GM21723 (cell line): ENCODE data around the gene RASSF5.
"Not testable (repeated sequence)": the region's sequence is repeated elsewhere in the genome, so short reads cannot be mapped to it uniquely, and the experiment has no call there.

Source experiments
- ATAC-seq: cut with Tn5 transposase; IDR thresholded peaks from one replicate; pipeline ENCODE4 v1.9.1; 2021; ENCODE audit warnings: mild to moderate bottlenecking, moderate library complexity; ENCODE audit not compliant: unreplicated experiment

RASSF5 gene

DNA sequence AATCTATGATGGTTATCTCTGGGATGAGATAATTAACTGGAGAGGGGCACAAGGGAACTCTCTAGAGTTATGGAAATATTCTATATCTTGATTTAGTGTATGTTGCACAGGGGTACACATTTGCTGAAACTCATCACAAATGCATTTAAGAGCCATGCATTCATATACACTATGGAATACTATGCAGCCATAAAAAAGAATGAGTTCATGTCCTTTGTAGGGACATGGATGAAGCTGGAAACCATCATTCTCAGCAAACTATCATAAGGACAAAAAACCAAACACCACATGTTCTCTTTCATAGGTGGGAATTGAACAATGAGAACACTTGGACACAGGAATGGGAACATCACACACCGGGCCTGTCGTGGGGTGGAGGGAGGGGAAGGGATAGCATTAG lies 119.1 kb downstream of the RASSF5 start:
- not testable (repeated sequence) for ATAC-seq

DNA sequence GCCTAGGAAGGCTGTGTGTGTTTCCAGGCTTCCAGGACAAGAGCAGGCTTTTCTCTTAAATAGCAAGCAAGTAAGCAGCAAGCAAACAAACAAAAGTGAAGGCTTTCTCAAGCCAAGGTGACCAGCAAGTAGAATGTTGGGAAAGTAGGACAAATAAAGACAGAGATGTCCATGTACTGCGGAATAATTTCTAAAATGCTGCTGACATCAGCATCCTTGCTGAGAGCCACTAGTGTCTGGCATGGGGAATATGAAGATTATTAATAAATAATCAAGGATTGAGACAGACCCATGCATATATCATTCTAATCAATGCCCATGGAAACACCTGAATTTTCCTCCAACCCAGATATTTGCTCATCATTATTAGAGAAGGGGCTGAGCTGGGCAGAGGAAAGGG lies 121.6 kb downstream of the RASSF5 start:
- ATAC-seq, result no peak

- no peak for ATAC-seq
Observed at GRCh38 chr1:206631085-206631509, 123.8 kb downstream of the RASSF5 start.

- no peak for ATAC-seq
Observed at GRCh38 chr1:206633708-206634121, 126.4 kb downstream of the RASSF5 start.

DNA sequence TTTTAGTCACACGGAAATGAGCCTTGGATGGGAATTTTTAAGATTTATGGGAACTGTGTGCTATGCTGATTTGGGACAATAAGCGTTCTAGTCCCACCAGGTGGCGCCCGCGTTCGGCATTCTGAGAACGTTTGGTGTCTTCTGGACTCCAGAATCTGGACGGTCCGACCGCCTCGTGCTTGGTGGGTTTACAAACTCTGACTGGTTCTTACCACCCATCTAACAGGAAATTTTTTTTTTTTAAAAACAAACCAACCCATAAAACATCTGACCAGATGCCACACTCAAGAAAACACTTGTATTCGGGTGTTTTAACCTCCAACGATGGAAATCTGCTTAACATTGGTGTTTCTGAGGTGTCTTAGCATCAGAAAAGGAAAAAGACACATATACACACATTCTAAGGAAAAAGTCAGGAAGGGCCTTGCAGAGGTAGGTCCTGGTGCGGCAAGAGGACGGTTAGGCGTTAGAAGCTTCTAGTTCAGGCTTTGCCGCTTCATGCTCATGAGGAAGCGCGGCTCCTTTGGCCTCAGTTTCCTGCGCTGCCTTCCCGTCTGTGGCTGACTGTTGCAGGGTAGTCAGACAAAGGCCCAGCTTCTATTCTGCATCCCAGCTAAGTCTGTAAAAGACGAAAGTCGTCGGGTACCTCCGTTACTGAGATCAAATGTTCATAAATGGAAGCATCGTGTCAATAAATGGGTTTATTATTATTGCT lies 127.2 kb downstream of the RASSF5 start:
- peak; percentile 3 for ATAC-seq

DNA sequence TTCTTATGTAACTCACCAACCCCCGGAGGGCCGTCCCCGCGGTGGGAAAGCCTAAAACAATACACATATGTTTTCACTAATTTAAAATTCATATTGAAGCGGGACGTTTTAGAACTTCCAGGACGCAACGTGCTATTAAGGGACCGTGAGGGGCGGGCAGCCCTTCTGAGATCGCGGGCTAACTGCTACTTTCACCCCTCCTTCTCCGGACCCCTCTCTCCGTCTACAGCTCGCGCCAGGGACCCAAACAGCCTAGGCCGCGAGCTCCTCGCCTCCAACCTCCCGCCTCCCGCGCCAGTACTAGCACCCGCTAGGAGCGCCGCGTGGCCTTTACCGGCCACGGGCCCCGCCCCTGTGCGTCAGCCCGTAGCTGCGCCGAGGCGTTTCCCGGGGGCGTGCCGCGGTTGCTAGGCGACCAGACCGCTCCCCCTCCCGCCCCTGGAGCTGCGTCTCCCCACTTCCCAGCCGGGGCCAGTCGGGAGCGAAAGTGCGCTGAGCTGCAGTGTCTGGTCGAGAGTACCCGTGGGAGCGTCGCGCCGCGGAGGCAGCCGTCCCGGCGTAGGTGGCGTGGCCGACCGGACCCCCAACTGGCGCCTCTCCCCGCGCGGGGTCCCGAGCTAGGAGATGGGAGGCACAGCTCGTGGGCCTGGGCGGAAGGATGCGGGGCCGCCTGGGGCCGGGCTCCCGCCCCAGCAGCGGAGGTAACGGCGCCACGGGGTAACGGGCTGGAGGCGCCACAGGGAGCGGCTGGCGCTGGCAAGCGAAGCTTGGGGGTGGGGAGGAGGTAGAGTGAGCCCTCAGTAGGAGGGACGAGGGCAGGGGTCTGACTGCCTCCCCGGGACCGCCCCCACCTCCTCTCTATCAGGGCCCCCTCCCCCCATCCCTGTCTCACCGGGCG lies 128.0 kb downstream of the RASSF5 start, which contains the start of gene DYRK3:
DYRK3 (plus strand) TSS at position 457 of the 898 bp plus-strand sequence; CDS start at position 625, 168 bp downstream.
- ATAC-seq, result peak; percentile 88

- peak; percentile 19 for ATAC-seq
Observed at GRCh38 chr1:206635978-206636345, 128.6 kb downstream of the RASSF5 start.

DNA sequence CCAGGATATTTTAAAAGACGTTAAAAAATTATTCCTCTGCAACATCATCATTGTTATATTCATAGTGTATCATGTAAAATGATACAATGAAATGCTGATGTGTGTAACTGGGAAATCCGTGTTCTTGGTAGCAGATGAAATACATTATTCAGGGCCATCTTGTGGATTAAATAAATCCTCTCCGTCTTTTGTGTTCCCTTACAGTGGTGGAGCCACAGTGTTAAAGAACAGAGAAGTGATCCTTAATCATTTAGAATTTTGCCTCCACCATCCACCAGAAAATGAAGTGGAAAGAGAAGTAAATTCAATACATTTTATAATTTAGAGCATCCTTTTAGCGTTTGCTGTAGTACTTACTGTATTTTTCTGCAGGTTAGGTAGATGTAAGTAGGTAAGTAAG lies 129.3 kb downstream of the RASSF5 start:
- ATAC-seq, result no peak

GRCh38 chr1:206637605-206638004 lies 130.3 kb downstream of the RASSF5 start:
- ATAC-seq, result no peak
